WTC11 (cell line): Measurements from ENCODE around the gene ROBO1.

Experiments used
- E2F4 ChIP-seq: sonication (generic); formaldehyde crosslinking; IDR thresholded peaks from 2 replicates; pipeline ENCODE4 v1.8.1; 2022; ENCODE audit warnings: low read depth, mild to moderate bottlenecking, moderate library complexity, missing genetic modification reagents, borderline replicate concordance
- GRHL2 ChIP-seq: fragments of 250-450 bp; sonication (Bioruptor Pico); IDR thresholded peaks from 2 replicates; pipeline ENCODE4 v1.8.0; 2022; ENCODE audit warnings: mild to moderate bottlenecking, moderate library complexity; ENCODE audit not compliant: insufficient replicate concordance, severe bottlenecking
- NFATC4 ChIP-seq: fragments of 250-450 bp; sonication (Bioruptor Pico); IDR thresholded peaks from 2 replicates; pipeline ENCODE4 v1.9.0; 2021; ENCODE audit warnings: mild to moderate bottlenecking
- TCF7 ChIP-seq: sonication (generic); formaldehyde crosslinking; IDR thresholded peaks from 2 replicates; pipeline ENCODE4 v1.8.0; 2022; ENCODE audit warnings: mild to moderate bottlenecking, low read depth, missing genetic modification reagents, moderate library complexity
- ZNF671 ChIP-seq: fragments of 250-450 bp; sonication (Bioruptor Pico); IDR thresholded peaks from 2 replicates; pipeline ENCODE4 v1.8.0; 2021; ENCODE audit warnings: mild to moderate bottlenecking
- TF ChIP-seq, protein P1 (sequence below): fragments of 200-600 bp; IDR thresholded peaks from 2 replicates; pipeline ENCODE4 v1.8.0; 2022; ENCODE audit warnings: antibody characterized with exemption
- TF ChIP-seq, protein P2 (sequence below): sonication (generic); formaldehyde crosslinking; IDR thresholded peaks from 2 replicates; pipeline ENCODE4 v1.8.0; 2022; ENCODE audit warnings: missing genetic modification reagents

GRCh38 chr3:79253271-79253670 lies 514.5 kb downstream of the ROBO1 start:
- TF ChIP-seq E2F4 (CRISPR knock-in tag) (no peak), ZNF671 (CRISPR knock-in tag) (no peak), NFATC4 (CRISPR knock-in tag) (no peak), GRHL2 (CRISPR knock-in tag) (no peak), TCF7 (CRISPR knock-in tag) (no peak)
- TF ChIP-seq, protein P1, sequence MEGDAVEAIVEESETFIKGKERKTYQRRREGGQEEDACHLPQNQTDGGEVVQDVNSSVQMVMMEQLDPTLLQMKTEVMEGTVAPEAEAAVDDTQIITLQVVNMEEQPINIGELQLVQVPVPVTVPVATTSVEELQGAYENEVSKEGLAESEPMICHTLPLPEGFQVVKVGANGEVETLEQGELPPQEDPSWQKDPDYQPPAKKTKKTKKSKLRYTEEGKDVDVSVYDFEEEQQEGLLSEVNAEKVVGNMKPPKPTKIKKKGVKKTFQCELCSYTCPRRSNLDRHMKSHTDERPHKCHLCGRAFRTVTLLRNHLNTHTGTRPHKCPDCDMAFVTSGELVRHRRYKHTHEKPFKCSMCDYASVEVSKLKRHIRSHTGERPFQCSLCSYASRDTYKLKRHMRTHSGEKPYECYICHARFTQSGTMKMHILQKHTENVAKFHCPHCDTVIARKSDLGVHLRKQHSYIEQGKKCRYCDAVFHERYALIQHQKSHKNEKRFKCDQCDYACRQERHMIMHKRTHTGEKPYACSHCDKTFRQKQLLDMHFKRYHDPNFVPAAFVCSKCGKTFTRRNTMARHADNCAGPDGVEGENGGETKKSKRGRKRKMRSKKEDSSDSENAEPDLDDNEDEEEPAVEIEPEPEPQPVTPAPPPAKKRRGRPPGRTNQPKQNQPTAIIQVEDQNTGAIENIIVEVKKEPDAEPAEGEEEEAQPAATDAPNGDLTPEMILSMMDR = no peak
- TF ChIP-seq, protein P2, sequence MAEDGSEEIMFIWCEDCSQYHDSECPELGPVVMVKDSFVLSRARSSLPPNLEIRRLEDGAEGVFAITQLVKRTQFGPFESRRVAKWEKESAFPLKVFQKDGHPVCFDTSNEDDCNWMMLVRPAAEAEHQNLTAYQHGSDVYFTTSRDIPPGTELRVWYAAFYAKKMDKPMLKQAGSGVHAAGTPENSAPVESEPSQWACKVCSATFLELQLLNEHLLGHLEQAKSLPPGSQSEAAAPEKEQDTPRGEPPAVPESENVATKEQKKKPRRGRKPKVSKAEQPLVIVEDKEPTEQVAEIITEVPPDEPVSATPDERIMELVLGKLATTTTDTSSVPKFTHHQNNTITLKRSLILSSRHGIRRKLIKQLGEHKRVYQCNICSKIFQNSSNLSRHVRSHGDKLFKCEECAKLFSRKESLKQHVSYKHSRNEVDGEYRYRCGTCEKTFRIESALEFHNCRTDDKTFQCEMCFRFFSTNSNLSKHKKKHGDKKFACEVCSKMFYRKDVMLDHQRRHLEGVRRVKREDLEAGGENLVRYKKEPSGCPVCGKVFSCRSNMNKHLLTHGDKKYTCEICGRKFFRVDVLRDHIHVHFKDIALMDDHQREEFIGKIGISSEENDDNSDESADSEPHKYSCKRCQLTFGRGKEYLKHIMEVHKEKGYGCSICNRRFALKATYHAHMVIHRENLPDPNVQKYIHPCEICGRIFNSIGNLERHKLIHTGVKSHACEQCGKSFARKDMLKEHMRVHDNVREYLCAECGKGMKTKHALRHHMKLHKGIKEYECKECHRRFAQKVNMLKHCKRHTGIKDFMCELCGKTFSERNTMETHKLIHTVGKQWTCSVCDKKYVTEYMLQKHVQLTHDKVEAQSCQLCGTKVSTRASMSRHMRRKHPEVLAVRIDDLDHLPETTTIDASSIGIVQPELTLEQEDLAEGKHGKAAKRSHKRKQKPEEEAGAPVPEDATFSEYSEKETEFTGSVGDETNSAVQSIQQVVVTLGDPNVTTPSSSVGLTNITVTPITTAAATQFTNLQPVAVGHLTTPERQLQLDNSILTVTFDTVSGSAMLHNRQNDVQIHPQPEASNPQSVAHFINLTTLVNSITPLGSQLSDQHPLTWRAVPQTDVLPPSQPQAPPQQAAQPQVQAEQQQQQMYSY = no peak
